Lower leg skin (tissue), 3 donors: ENCODE measurements around the gene ANTXR1.

Experiments
- POLR2A ChIP-seq, 2 donors: fragments of 450-650 bp; IDR thresholded peaks; one replicate each; pipeline ENCODE4 v1.6.1; 2016 to 2017; ENCODE audit warnings: antibody characterized with exemption in 2 of 2, mild to moderate bottlenecking in 1 of 2, moderate library complexity in 1 of 2
- TF ChIP-seq, protein P1 (sequence below), 3 donors: fragments of 450-650 bp; IDR thresholded peaks; one replicate each; pipeline ENCODE4 v1.5.1; 2016; ENCODE audit warnings: antibody characterized with exemption in 3 of 3, mild to moderate bottlenecking in 3 of 3, moderate library complexity in 2 of 3

DNA sequence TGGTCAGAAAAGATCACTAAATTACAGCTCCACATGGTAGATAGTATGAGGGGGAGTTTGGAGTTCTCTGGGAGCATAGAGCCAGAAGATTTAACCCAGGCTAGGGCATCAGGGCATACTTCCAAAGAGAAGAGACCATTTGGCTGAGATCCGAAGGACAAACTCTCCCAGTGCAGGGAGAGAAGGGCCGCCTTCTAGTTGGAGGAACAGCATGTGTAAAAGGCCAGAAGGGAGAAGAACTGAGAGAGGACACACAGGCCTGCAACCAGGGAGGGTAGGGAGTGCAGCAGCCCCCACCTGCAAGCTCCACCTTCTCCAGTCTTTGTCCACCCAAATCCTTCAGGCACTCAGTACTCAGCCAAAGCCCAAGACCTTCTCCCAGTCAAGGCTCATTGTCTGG lies 192.1 kb downstream of the ANTXR1 start:
- TF ChIP-seq, protein P1, sequence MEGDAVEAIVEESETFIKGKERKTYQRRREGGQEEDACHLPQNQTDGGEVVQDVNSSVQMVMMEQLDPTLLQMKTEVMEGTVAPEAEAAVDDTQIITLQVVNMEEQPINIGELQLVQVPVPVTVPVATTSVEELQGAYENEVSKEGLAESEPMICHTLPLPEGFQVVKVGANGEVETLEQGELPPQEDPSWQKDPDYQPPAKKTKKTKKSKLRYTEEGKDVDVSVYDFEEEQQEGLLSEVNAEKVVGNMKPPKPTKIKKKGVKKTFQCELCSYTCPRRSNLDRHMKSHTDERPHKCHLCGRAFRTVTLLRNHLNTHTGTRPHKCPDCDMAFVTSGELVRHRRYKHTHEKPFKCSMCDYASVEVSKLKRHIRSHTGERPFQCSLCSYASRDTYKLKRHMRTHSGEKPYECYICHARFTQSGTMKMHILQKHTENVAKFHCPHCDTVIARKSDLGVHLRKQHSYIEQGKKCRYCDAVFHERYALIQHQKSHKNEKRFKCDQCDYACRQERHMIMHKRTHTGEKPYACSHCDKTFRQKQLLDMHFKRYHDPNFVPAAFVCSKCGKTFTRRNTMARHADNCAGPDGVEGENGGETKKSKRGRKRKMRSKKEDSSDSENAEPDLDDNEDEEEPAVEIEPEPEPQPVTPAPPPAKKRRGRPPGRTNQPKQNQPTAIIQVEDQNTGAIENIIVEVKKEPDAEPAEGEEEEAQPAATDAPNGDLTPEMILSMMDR (IDR thresholded peaks at IDR 0.05): no peak
- no peak for TF ChIP-seq POLR2A (IDR thresholded peaks at IDR 0.05)
